Caki2 (cell line): Measurements from ENCODE around the gene SGPP2. TPM values are rescaled to one million over a fixed set of nuclear protein-coding genes. Genes with fewer than 3 reads are reported as not detected.

Experiments used
- DNase-seq: peaks from one replicate; pipeline ENCODE4 v3.0.0-alpha.2; 2015; ENCODE audit warnings: low read depth
- in situ Hi-C: cut with HindIII; loops from 2 replicates; pipeline ENCODE4 v1.10.0; 2016; ENCODE audit warnings: low sequenced_read_pairs, low pct_unique_long_range_greater_than_20kb, mixed read lengths
- total RNA-seq: library from RNA; depleted of rRNA; stranded (reverse); fragments of >200 nt; shearing (Covaris generic); gene quantifications from 2 replicates; pipeline ENCODE4 v1.2.3, GENCODE V29; 2014; ENCODE audit warnings: low replicate concordance; rRNA removed

SGPP2 gene
- total RNA-seq, 1 experiment from 2014 or later, result 8.1 TPM

GRCh38 chr2:222598611-222599010 lies 174.3 kb downstream of the SGPP2 start:
- DNase-seq, result no peak
- in situ Hi-C loops, result no loop called here

- no peak for DNase-seq
- in situ Hi-C loops, result no loop called here
These were observed 179.2 kb downstream of the SGPP2 start for GRCh38 chr2:222603501-222603900.

GRCh38 chr2:222604749-222605515 lies 180.6 kb downstream of the SGPP2 start:
- in situ Hi-C loops, result no loop called here
- no peak for DNase-seq

GRCh38 chr2:222606306-222606705 lies 182.0 kb downstream of the SGPP2 start:
- in situ Hi-C loops, result no loop called here

GRCh38 chr2:222608081-222608480 lies 183.7 kb downstream of the SGPP2 start:
- DNase-seq, result no peak
- in situ Hi-C loops, result no loop called here

More at GRCh38 chr2:222606306-222606705, 182.0 kb downstream of the SGPP2 start:
- DNase-seq, result no peak

GRCh38 chr2:222609381-222609780 lies 185.0 kb downstream of the SGPP2 start:
- in situ Hi-C loops, result no loop called here
- no peak for DNase-seq

Other genes with a start within 250 kb of the SGPP2 start
- not detected in 2 replicates for gene PAX3, start 125.5 kb upstream of the SGPP2 start, total RNA-seq
- gene FARSB, start 231.5 kb downstream of the SGPP2 start, total RNA-seq, result 1.6 and 3.4 TPM in 2 replicates
- not detected in 2 replicates for gene MOGAT1, start 247.1 kb downstream of the SGPP2 start, total RNA-seq